SIG-M5 treated with dmso at 0.1 percent for 504 hours (cell line): ENCODE data around the gene BAK1.

Source experiments
- DNase-seq: peaks from one replicate; lab custom pipeline; 2025; ENCODE audit not compliant: unreplicated experiment; lab: John Stamatoyannopoulos, UW

Gene BAK1

GRCh38 chr6:33587529-33587928, 7.5 kb upstream of the BAK1 start:
- DNase-seq: no peak

GRCh38 chr6:33586108-33586640, 6.1 kb upstream of the BAK1 start:
- no peak for DNase-seq

GRCh38 chr6:33585403-33586107, 5.5 kb upstream of the BAK1 start:
- peak; percentile 59 for DNase-seq

- DNase-seq: no peak
These were observed 4.8 kb upstream of the BAK1 start for GRCh38 chr6:33584700-33585402.

GRCh38 chr6:33583591-33584155, 3.6 kb upstream of the BAK1 start:
- no peak for DNase-seq

GRCh38 chr6:33581186-33581585, 1.1 kb upstream of the BAK1 start:
- no peak for DNase-seq

GRCh38 chr6:33578588-33579011, 1.5 kb downstream of the BAK1 start:
- no peak for DNase-seq

GRCh38 chr6:33578164-33578563, 1.9 kb downstream of the BAK1 start:
- no peak for DNase-seq

- DNase-seq: no peak
These were observed 2.4 kb downstream of the BAK1 start for GRCh38 chr6:33577718-33578117.

- peak; percentile 63 for DNase-seq
These were observed 3.0 kb downstream of the BAK1 start for GRCh38 chr6:33577106-33577535.

- no peak for DNase-seq
These were observed 3.4 kb downstream of the BAK1 start for GRCh38 chr6:33576668-33577067.

GRCh38 chr6:33575211-33575610, 4.9 kb downstream of the BAK1 start:
- DNase-seq: no peak

GRCh38 chr6:33571637-33572316, 8.3 kb downstream of the BAK1 start:
- no peak for DNase-seq

GRCh38 chr6:33570806-33571636, 9.1 kb downstream of the BAK1 start:
- DNase-seq: peak; percentile 89

GRCh38 chr6:33568826-33569570, 11.1 kb downstream of the BAK1 start:
- DNase-seq: no peak

- no peak for DNase-seq
These were observed 12.2 kb downstream of the BAK1 start for GRCh38 chr6:33567836-33568235.

- DNase-seq: no peak
These were observed 13.6 kb downstream of the BAK1 start for GRCh38 chr6:33566182-33567084.

GRCh38 chr6:33558801-33559200, 21.3 kb downstream of the BAK1 start:
- no peak for DNase-seq

GRCh38 chr6:33557376-33557775, 22.7 kb downstream of the BAK1 start:
- no peak for DNase-seq
